OCI-LY7 (cell line): ENCODE measurements around the gene HSF2.

ENCODE experiments used
- EZH2phosphoT487 ChIP-seq: fragments of 200-600 bp; sonication (generic); IDR thresholded peaks from 2 replicates; pipeline ENCODE4 v1.6.1; 2018; ENCODE audit warnings: low read depth, borderline replicate concordance, mild to moderate bottlenecking, mixed run types, antibody characterized with exemption, low read length, moderate library complexity, mixed read lengths
- TF ChIP-seq, protein P1 (sequence below): fragments of 200-600 bp; sonication (generic); conservative IDR thresholded peaks from 2 replicates; pipeline ENCODE4 v1.5.1; 2014; ENCODE audit warnings: mild to moderate bottlenecking, antibody characterized with exemption, low read length, moderate library complexity, mixed read lengths

DNA sequence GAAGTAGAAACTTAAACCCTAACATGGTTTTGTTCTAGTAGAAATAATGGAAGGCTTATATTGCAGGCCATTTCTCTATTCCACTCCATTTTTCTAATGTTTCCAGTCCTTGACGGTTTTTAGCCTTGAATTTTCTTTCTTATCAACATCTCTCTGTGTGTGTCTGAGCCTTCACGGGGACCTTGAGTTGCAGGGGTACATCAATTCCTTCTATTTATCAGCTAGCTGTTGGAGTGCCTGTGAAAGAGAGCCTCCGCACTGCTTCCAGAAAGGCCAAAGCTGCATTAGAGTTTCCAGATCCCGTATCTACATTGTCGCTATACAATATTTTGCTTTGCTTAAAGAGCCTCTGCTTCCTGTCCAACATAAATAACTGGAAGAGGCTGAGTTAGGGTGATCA, 5.4 kb upstream of the HSF2 start:
- TF ChIP-seq, protein P1, sequence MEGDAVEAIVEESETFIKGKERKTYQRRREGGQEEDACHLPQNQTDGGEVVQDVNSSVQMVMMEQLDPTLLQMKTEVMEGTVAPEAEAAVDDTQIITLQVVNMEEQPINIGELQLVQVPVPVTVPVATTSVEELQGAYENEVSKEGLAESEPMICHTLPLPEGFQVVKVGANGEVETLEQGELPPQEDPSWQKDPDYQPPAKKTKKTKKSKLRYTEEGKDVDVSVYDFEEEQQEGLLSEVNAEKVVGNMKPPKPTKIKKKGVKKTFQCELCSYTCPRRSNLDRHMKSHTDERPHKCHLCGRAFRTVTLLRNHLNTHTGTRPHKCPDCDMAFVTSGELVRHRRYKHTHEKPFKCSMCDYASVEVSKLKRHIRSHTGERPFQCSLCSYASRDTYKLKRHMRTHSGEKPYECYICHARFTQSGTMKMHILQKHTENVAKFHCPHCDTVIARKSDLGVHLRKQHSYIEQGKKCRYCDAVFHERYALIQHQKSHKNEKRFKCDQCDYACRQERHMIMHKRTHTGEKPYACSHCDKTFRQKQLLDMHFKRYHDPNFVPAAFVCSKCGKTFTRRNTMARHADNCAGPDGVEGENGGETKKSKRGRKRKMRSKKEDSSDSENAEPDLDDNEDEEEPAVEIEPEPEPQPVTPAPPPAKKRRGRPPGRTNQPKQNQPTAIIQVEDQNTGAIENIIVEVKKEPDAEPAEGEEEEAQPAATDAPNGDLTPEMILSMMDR = no peak
- TF ChIP-seq EZH2phosphoT487 = no peak
